Mononuclear cell (primary cell): Measurements from ENCODE around the gene NECTIN1. TPM values are rescaled to one million over a fixed set of nuclear protein-coding genes. Genes with fewer than 3 reads are reported as not detected.

Experiments used
- H3K27me3 ChIP-seq: 2 replicates; pipeline ENCODE4 v1.6.0; 2011; ENCODE audit warnings: low read length, control low read depth; ENCODE audit not compliant: insufficient read depth
- H3K4me1 ChIP-seq: 2 replicates; pipeline ENCODE4 v1.5.1; 2011; ENCODE audit warnings: mild to moderate bottlenecking, low read length, control low read depth; ENCODE audit not compliant: insufficient read depth
- H3K4me3 ChIP-seq: 2 replicates; pipeline ENCODE4 v1.5.1; 2011; ENCODE audit warnings: mild to moderate bottlenecking, low read length, moderate library complexity
- H3K9me3 ChIP-seq: 2 replicates; pipeline ENCODE4 v1.5.1; 2011; ENCODE audit warnings: low read depth, mild to moderate bottlenecking, control low read depth, low read length
- total RNA-seq: library from RNA; depleted of rRNA; stranded (reverse); fragments of >200 nt; gene quantifications from one replicate; pipeline ENCODE4 v1.2.3, GENCODE V29; 2012

Gene NECTIN1
- total RNA-seq, 1 donor: 2.0 TPM

GRCh38 chr11:119594639-119595249 is 134.3 kb downstream of the NECTIN1 start:
- Histone ChIP-seq H3K4me3 (no peak overlapping the region), H3K4me1 (peaks cover 6% of the 10 kb centered on the region)

GRCh38 chr11:119593346-119593745 is 135.7 kb downstream of the NECTIN1 start:
- Histone ChIP-seq H3K4me1 (peaks cover 6% of the 10 kb centered on the region), H3K9me3 (no peaks in the 10 kb centered on the region), H3K27me3 (no peaks in the 10 kb centered on the region), H3K4me3 (no peak overlapping the region)

More at GRCh38 chr11:119594639-119595249, 134.3 kb downstream of the NECTIN1 start:
- H3K9me3 ChIP-seq: no peaks in the 10 kb centered on the region
- no peaks in the 10 kb centered on the region for H3K27me3 ChIP-seq

- H3K4me1 ChIP-seq: peaks cover 9% of the 10 kb centered on the region
- H3K27me3 ChIP-seq: no peaks in the 10 kb centered on the region
- no peak overlapping the region for H3K4me3 ChIP-seq
- no peaks in the 10 kb centered on the region for H3K9me3 ChIP-seq
These were observed 136.4 kb downstream of the NECTIN1 start for GRCh38 chr11:119592642-119593041.

GRCh38 chr11:119591836-119592310 is 137.1 kb downstream of the NECTIN1 start:
- Histone ChIP-seq H3K9me3 (no peaks in the 10 kb centered on the region), H3K4me1 (peaks cover 9% of the 10 kb centered on the region), H3K27me3 (no peaks in the 10 kb centered on the region), H3K4me3 (no peak overlapping the region)

GRCh38 chr11:119590651-119591351 is 138.2 kb downstream of the NECTIN1 start:
- Histone ChIP-seq H3K27me3 (no peaks in the 10 kb centered on the region), H3K4me1 (peaks cover 9% of the 10 kb centered on the region), H3K9me3 (no peaks in the 10 kb centered on the region), H3K4me3 (no peak overlapping the region)

- H3K9me3 ChIP-seq: no peaks in the 10 kb centered on the region
- peaks cover 8% of the 10 kb centered on the region for H3K27me3 ChIP-seq
- no peak overlapping the region for H3K4me3 ChIP-seq
- H3K4me1 ChIP-seq: peaks cover 24% of the 10 kb centered on the region
These were observed 140.0 kb downstream of the NECTIN1 start for GRCh38 chr11:119589001-119589400.
